K562 (cell line): ENCODE measurements around the gene FHIT. TPM values are rescaled to one million over a fixed set of nuclear protein-coding genes. Genes with fewer than 3 reads are reported as not detected.

ENCODE experiments used
- ATAC-seq: fragments of 200-7000 bp; cut with Tn5 transposase; 3 replicates; pipeline ENCODE4 v1.9.1; 2020; ENCODE audit warnings: moderate library complexity
- BruUV-seq: library from RNA; stranded (reverse); fragments of 400-500 nt; replicated peaks from 2 replicates; lab custom pipeline; 2021; lab: Mats Ljungman, UMichigan
- CTCF ChIA-PET: fragments of 300-600 bp; formaldehyde crosslinking; extraction: SDS; loops from one replicate; lab custom pipeline; 2021; ENCODE audit warnings: low intra/inter-chr PET ratio; lab: Yijun Ruan, JAX
- POLR2A ChIA-PET: fragments of 300-600, 350-650 bp; sonication (Branson Sonifier 250); formaldehyde crosslinking; extraction: SDS; loops from one replicate; lab custom pipeline; 2021; ENCODE audit warnings: antibody characterized with exemption, inconsistent platforms; lab: Yijun Ruan, JAX
- DNase-seq, 4 experiments: peaks; one replicate each; pipeline versions ENCODE4 v3.0.0 to v3.0.0-alpha.2; 2011 to 2018; ENCODE audit warnings: low spot score in 3 of 4, mixed read lengths in 3 of 4; ENCODE audit errors: extremely low read depth in 1 of 4
- FAIRE-seq: peaks from 2 replicates; lab custom pipeline; 2011; peaks lifted over from hg19 to GRCh38; lab: Jason Lieb, UNC
- H2AFZ ChIP-seq: 2 replicates; pipeline ENCODE4 v1.6.0; 2011; ENCODE audit warnings: low read depth, low read length, control low read depth, inconsistent platforms
- H3K27ac ChIP-seq: fragments of 200-600 bp; 3 replicates; pipeline ENCODE4 v1.8.0; 2011; ENCODE audit warnings: low read depth, mild to moderate bottlenecking, control low read depth, inconsistent platforms, low read length, moderate library complexity, mixed read lengths; ENCODE audit errors: extremely low read depth
- H3K27me3 ChIP-seq, 2 experiments: fragments of 300-600 bp in 1 of 2; 2 replicates in 1 of 2; 3 replicates in 1 of 2; pipeline versions ENCODE4 v1.6.0 to v1.8.0; 2011; ENCODE audit warnings: inconsistent platforms in 2 of 2, low read length in 2 of 2, mild to moderate bottlenecking in 1 of 2, mixed read lengths in 1 of 2, moderate library complexity in 1 of 2; ENCODE audit not compliant: control insufficient read depth in 2 of 2, insufficient read depth in 2 of 2
- H3K36me3 ChIP-seq: fragments of 300-600 bp; 3 replicates; pipeline ENCODE4 v1.8.0; 2011; ENCODE audit warnings: mild to moderate bottlenecking, low read length, inconsistent platforms; ENCODE audit not compliant: control insufficient read depth, insufficient read depth
- H3K4me1 ChIP-seq, 2 experiments: fragments of 200-600 bp in 1 of 2; replicated peaks in 1 of 2; 2 replicates in 1 of 2; 3 replicates in 1 of 2; pipeline versions ENCODE4 v1.5.1 to v1.8.0; 2011; ENCODE audit warnings: inconsistent platforms in 2 of 2, low read length in 2 of 2, mild to moderate bottlenecking in 1 of 2, mixed read lengths in 1 of 2, moderate library complexity in 1 of 2; ENCODE audit not compliant: control insufficient read depth in 2 of 2, insufficient read depth in 2 of 2
- H3K4me2 ChIP-seq: 2 replicates; pipeline ENCODE4 v1.6.1; 2011; ENCODE audit warnings: low read length, control low read depth, inconsistent platforms, mixed read lengths; ENCODE audit not compliant: insufficient read depth
- H3K4me3 ChIP-seq: fragments of 200-600 bp; sonication (generic), shearing (Covaris generic); 2 replicates; pipeline ENCODE4 v1.5.1; 2016; ENCODE audit warnings: control low read depth, inconsistent platforms
- H3K79me2 ChIP-seq: fragments of 200-600 bp; 3 replicates; pipeline ENCODE4 v1.8.0; 2011; ENCODE audit warnings: low read length, inconsistent platforms; ENCODE audit not compliant: control insufficient read depth, insufficient read depth
- H3K9ac ChIP-seq, 2 experiments: 2 replicates each; pipeline versions ENCODE4 v1.6.0 to v1.6.1; 2011; ENCODE audit warnings: low read depth in 2 of 2, low read length in 2 of 2, control low read depth in 1 of 2, inconsistent platforms in 1 of 2, mild to moderate bottlenecking in 1 of 2, mixed read lengths in 1 of 2; ENCODE audit not compliant: insufficient read depth in 1 of 2
- H3K9me1 ChIP-seq: one replicate; pipeline ENCODE4 v1.6.0; 2011; ENCODE audit warnings: inconsistent platforms, mild to moderate bottlenecking, low read length, moderate library complexity; ENCODE audit not compliant: control insufficient read depth, insufficient read depth
- H3K9me3 ChIP-seq: replicated peaks from 2 replicates; pipeline ENCODE4 v1.5.1; 2011; ENCODE audit warnings: low read depth, low read length, inconsistent platforms; ENCODE audit not compliant: control insufficient read depth, insufficient read depth
- H4K20me1 ChIP-seq: replicated peaks from 2 replicates; pipeline ENCODE4 v1.6.1; 2011; ENCODE audit warnings: low read length, inconsistent platforms, mixed read lengths; ENCODE audit not compliant: control insufficient read depth, insufficient read depth
- BCL6 ChIP-seq: fragments of 250-450 bp; sonication (Bioruptor Pico); IDR thresholded peaks from 2 replicates; pipeline ENCODE4 v1.4.0; 2020
- FOXM1 ChIP-seq, 2 experiments: fragments of 450-650 bp in 1 of 2; sonication (generic) in 1 of 2; formaldehyde crosslinking in 1 of 2; IDR thresholded peaks; 2 replicates each; pipeline versions ENCODE4 v1.6.1 to v1.9.0; 2017 to 2022; ENCODE audit warnings: low read depth in 2 of 2, mild to moderate bottlenecking in 2 of 2, missing genetic modification reagents in 1 of 2, moderate library complexity in 1 of 2
- HDAC6 ChIP-seq: IDR thresholded peaks from 2 replicates; pipeline ENCODE4 v1.6.1; 2012; ENCODE audit warnings: low read depth, mild to moderate bottlenecking, control low read depth, inconsistent platforms, low read length, moderate library complexity
- JUND ChIP-seq, 2 experiments: IDR thresholded peaks; 2 replicates in 1 of 2; 3 replicates in 1 of 2; pipeline ENCODE4 v1.6.1; 2011; ENCODE audit warnings: borderline replicate concordance in 2 of 2, low read depth in 2 of 2, low read length in 2 of 2, improper control_type of control experiment in 1 of 2, missing biosample characterization in 1 of 2, missing genetic modification characterization in 1 of 2, missing genetic modification reagents in 1 of 2
- NCOA1 ChIP-seq: fragments of 450-650 bp; IDR thresholded peaks from 2 replicates; pipeline ENCODE4 v1.6.1; 2016; ENCODE audit warnings: low read depth
- NR3C1 ChIP-seq: sonication (generic); formaldehyde crosslinking; IDR thresholded peaks from 2 replicates; pipeline ENCODE4 v1.8.1; 2022; ENCODE audit warnings: missing genetic modification reagents
- SREBF2 ChIP-seq: sonication (generic); formaldehyde crosslinking; IDR thresholded peaks from 2 replicates; pipeline ENCODE4 v1.4.0; 2020; ENCODE audit warnings: mild to moderate bottlenecking, missing genetic modification reagents
- SRSF3 ChIP-seq: fragments of 200-400 bp; formaldehyde crosslinking; IDR thresholded peaks from 2 replicates; pipeline ENCODE4 v1.6.1; 2016; ENCODE audit warnings: mild to moderate bottlenecking, low read length, moderate library complexity; ENCODE audit not compliant: insufficient read depth
- STAT5B ChIP-seq: fragments of 250-450 bp; sonication (Bioruptor Pico); IDR thresholded peaks from 2 replicates; pipeline ENCODE4 v1.8.0; 2021; ENCODE audit warnings: mild to moderate bottlenecking, inconsistent platforms
- ZC3H8 ChIP-seq: fragments of 450-650 bp; IDR thresholded peaks from 2 replicates; pipeline ENCODE4 v1.6.1; 2017
- ZNF41 ChIP-seq: fragments of 250-450 bp; sonication (Bioruptor Pico); conservative IDR thresholded peaks from 2 replicates; pipeline ENCODE4 v1.4.0; 2020; ENCODE audit warnings: mild to moderate bottlenecking
- WGBS: fragments of 100-300 bp; shearing (Covaris generic); methylation state at CpG from one replicate; pipeline ENCODE4 v1.1.6; 2016; ENCODE audit warnings: low coverage, mixed read lengths; ENCODE audit not compliant: insufficient coverage; ENCODE audit errors: missing lambda C conversion rate; 5-methylcytosine and 5-hydroxymethylcytosine counted together
- in situ Hi-C: fragments of 300-500 bp; cut with MboI; formaldehyde crosslinking; loops from 4 replicates; pipeline ENCODE4 v1.15.0; 2018; ENCODE audit warnings: inconsistent platforms, mixed read lengths
- intact Hi-C: fragments of 100-400 bp; cut with micrococcal nuclease; formaldehyde crosslinking; loops from 2 replicates; pipeline ENCODE4 v1.14.2; 2022
- polyA plus RNA-seq, 8 experiments: library from polyadenylated mRNA; depleted of rRNA in 4 of 8; stranded (reverse) in 5 of 8; unstranded in 3 of 8; fragments of >200 nt; fragmentation: Nextera tagmentation in 2 of 8; fragmentation: Illumina TruSeq in 1 of 8; extraction: Ambion mirVana in 2 of 8; extraction: Trizol in 1 of 8; gene quantifications; 2 replicates each; pipeline versions ENCODE4 v1.2.1 to v1.2.3, GENCODE V29; 2011 to 2014; ENCODE audit warnings: inconsistent platforms in 1 of 8, missing spikeins in 1 of 8
- total RNA-seq, 7 experiments: library from RNA; depleted of rRNA in 6 of 7; stranded (reverse); fragments of >200 nt in 6 of 7; fragmentation: Illumina TruSeq in 2 of 7; extraction: Trizol in 2 of 7; gene quantifications; 2 replicates each; pipeline versions ENCODE4 v1.2.1 to v1.2.3, GENCODE V29; 2011 to 2021; ENCODE audit warnings: low replicate concordance in 1 of 7
- TF ChIP-seq, protein P1 (sequence below), 2 experiments: fragments of 450-650 bp in 1 of 2; IDR thresholded peaks; 2 replicates each; pipeline ENCODE4 v1.6.1; 2011 to 2017; ENCODE audit warnings: low read depth in 2 of 2, antibody characterized with exemption in 1 of 2, borderline replicate concordance in 1 of 2, low read length in 1 of 2, mild to moderate bottlenecking in 1 of 2, mixed read lengths in 1 of 2; ENCODE audit not compliant: control insufficient read depth in 1 of 2
- TF ChIP-seq, protein P2 (sequence below): sonication (generic); formaldehyde crosslinking; IDR thresholded peaks from 2 replicates; pipeline ENCODE4 v1.9.0; 2022; ENCODE audit warnings: mild to moderate bottlenecking, missing genetic modification reagents
- TF ChIP-seq, protein P3 (sequence below): fragments of 450-650 bp; formaldehyde crosslinking; IDR thresholded peaks from 2 replicates; pipeline ENCODE4 v1.4.0; 2020; ENCODE audit warnings: mild to moderate bottlenecking, moderate library complexity
- TF ChIP-seq, protein P4 (sequence below): fragments of 250-450 bp; sonication (Bioruptor Pico); IDR thresholded peaks from 2 replicates; pipeline ENCODE4 v1.8.0; 2022; ENCODE audit warnings: inconsistent platforms

FHIT gene
- total and polyA plus RNA-seq, 9 of the 15 experiments (the other 6 are each of a cell fraction or from before 2014, with no cell fraction given) = 1.7 to 9.1 (median 4.3) TPM

DNA sequence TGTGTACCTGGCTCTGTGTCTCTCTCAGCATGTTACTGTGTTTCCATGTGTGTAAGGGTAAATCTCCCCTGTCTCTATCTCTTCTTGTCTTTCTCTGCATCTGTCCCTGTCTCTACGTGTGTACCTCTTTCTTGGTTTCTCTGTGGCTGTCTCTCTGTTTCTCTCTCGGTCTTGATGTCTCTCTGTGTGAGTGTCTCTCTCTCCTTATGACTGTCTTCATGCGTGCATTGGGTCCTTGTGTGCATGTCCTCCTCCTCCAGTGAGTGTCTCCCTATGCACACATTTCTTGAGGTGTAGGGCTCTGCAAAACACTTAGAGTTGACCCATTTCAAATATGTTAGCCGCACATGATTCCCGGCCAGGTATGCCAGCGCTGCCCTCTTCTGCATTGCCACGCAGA is 1298.1 kb downstream of the FHIT start:
- ChIA-PET CTCF (no interaction called here), POLR2A (no interaction called here)
- H3K4me2 ChIP-seq = no peak overlapping the region
- H4K20me1 ChIP-seq = no peaks in the 10 kb centered on the region
- no peak overlapping the region for H3K27ac ChIP-seq
- H3K4me1 ChIP-seq = no peaks in the 10 kb centered on the region
- no peaks in the 10 kb centered on the region for H3K79me2 ChIP-seq
- in situ Hi-C loops = no loop called here
- DNase-seq (no peak), FAIRE-seq (no peak), ATAC-seq (no peak)
- H3K9me3 ChIP-seq = no peaks in the 10 kb centered on the region
- no peak overlapping the region for H3K9ac ChIP-seq
- no peaks in the 10 kb centered on the region for H3K36me3 ChIP-seq
- H2AFZ ChIP-seq = no peak overlapping the region
- no peaks in the 10 kb centered on the region for H3K27me3 ChIP-seq
- no peak overlapping the region for H3K4me3 ChIP-seq
- no peaks in the 10 kb centered on the region for H3K9me1 ChIP-seq
- no TSS peak for BruUV-seq
- intact Hi-C loops = no loop called here
- WGBS = no CpG with 5 or more reads among the region's 7 CpGs
- TF ChIP-seq NR3C1 = no peak
- TF ChIP-seq, protein P1, sequence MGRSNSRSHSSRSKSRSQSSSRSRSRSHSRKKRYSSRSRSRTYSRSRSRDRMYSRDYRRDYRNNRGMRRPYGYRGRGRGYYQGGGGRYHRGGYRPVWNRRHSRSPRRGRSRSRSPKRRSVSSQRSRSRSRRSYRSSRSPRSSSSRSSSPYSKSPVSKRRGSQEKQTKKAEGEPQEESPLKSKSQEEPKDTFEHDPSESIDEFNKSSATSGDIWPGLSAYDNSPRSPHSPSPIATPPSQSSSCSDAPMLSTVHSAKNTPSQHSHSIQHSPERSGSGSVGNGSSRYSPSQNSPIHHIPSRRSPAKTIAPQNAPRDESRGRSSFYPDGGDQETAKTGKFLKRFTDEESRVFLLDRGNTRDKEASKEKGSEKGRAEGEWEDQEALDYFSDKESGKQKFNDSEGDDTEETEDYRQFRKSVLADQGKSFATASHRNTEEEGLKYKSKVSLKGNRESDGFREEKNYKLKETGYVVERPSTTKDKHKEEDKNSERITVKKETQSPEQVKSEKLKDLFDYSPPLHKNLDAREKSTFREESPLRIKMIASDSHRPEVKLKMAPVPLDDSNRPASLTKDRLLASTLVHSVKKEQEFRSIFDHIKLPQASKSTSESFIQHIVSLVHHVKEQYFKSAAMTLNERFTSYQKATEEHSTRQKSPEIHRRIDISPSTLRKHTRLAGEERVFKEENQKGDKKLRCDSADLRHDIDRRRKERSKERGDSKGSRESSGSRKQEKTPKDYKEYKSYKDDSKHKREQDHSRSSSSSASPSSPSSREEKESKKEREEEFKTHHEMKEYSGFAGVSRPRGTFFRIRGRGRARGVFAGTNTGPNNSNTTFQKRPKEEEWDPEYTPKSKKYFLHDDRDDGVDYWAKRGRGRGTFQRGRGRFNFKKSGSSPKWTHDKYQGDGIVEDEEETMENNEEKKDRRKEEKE (IDR thresholded peaks at IDR 0.05; ENCODE audit: borderline replicate concordance in 1 of 2, control insufficient read depth in 1 of 2, low read depth in 2 of 2, low read length in 1 of 2) = no peak
- TF ChIP-seq, protein P2, sequence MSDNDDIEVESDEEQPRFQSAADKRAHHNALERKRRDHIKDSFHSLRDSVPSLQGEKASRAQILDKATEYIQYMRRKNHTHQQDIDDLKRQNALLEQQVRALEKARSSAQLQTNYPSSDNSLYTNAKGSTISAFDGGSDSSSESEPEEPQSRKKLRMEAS (CRISPR knock-in tag) = no peak
- TF ChIP-seq, protein P3, sequence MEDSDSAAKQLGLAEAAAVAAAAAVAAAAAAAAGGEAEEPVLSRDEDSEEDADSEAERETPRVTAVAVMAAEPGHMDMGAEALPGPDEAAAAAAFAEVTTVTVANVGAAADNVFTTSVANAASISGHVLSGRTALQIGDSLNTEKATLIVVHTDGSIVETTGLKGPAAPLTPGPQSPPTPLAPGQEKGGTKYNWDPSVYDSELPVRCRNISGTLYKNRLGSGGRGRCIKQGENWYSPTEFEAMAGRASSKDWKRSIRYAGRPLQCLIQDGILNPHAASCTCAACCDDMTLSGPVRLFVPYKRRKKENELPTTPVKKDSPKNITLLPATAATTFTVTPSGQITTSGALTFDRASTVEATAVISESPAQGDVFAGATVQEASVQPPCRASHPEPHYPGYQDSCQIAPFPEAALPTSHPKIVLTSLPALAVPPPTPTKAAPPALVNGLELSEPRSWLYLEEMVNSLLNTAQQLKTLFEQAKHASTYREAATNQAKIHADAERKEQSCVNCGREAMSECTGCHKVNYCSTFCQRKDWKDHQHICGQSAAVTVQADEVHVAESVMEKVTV (CRISPR knock-in tag) = no peak
- no peak for TF ChIP-seq STAT5B (CRISPR knock-in tag)
- no peak for TF ChIP-seq HDAC6
- TF ChIP-seq SRSF3 = no peak
- TF ChIP-seq, protein P4, sequence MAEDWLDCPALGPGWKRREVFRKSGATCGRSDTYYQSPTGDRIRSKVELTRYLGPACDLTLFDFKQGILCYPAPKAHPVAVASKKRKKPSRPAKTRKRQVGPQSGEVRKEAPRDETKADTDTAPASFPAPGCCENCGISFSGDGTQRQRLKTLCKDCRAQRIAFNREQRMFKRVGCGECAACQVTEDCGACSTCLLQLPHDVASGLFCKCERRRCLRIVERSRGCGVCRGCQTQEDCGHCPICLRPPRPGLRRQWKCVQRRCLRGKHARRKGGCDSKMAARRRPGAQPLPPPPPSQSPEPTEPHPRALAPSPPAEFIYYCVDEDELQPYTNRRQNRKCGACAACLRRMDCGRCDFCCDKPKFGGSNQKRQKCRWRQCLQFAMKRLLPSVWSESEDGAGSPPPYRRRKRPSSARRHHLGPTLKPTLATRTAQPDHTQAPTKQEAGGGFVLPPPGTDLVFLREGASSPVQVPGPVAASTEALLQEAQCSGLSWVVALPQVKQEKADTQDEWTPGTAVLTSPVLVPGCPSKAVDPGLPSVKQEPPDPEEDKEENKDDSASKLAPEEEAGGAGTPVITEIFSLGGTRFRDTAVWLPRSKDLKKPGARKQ (CRISPR knock-in tag) = no peak
- TF ChIP-seq NCOA1 = no peak
- TF ChIP-seq FOXM1 (IDR thresholded peaks at IDR 0.05; ENCODE audit: low read depth) = no peak
- no peak for TF ChIP-seq FOXM1 (CRISPR knock-in tag; IDR thresholded peaks at IDR 0.05; ENCODE audit: low read depth)
- TF ChIP-seq JUND (IDR thresholded peaks at IDR 0.05; ENCODE audit: borderline replicate concordance, low read depth, low read length) = no peak
- TF ChIP-seq JUND (tag; IDR thresholded peaks at IDR 0.05; ENCODE audit: borderline replicate concordance, low read depth, low read length) = no peak
- TF ChIP-seq BCL6 (CRISPR knock-in tag) = no peak
- no peak for TF ChIP-seq SREBF2 (CRISPR knock-in tag)
- TF ChIP-seq ZNF41 = no peak
- TF ChIP-seq ZC3H8 = no peak
